Neural cell (in vitro differentiated cells): Measurements from ENCODE around the gene PTGIS.

Experiments
- CTCF ChIP-seq: fragments of 450-650 bp; IDR thresholded peaks from 2 replicates; pipeline ENCODE4 v1.5.1; 2014; ENCODE audit warnings: antibody characterized with exemption, mild to moderate bottlenecking, moderate library complexity; ENCODE audit not compliant: poor library complexity, severe bottlenecking
- POLR2AphosphoS5 ChIP-seq: IDR thresholded peaks from 2 replicates; pipeline ENCODE4 v1.6.1; 2012
- REST ChIP-seq: IDR thresholded peaks from 2 replicates; pipeline ENCODE4 v1.6.1; 2012; ENCODE audit warnings: borderline replicate concordance

- TF ChIP-seq CTCF (no peak), REST (no peak), POLR2AphosphoS5 (no peak)
Observed at GRCh38 chr20:49526056-49526455, 41.9 kb downstream of the PTGIS start.
